RWPE2 (cell line): ENCODE measurements around the gene C17orf100.
A peak's percentile ranks its signal among the peaks of the same experiment; 100 is the strongest.

Experiments used
- ATAC-seq: fragments of 200-7000 bp; cut with Tn5 transposase; 3 replicates; pipeline ENCODE4 v1.9.1; 2021; ENCODE audit warnings: low read depth
- DNase-seq: peaks from one replicate; pipeline ENCODE4 v3.0.0-alpha.2; 2020; ENCODE audit warnings: low spot score
- H3K27ac ChIP-seq: fragments of 450-650 bp; 2 replicates; pipeline ENCODE4 v1.5.1; 2017; ENCODE audit warnings: mild to moderate bottlenecking; ENCODE audit not compliant: poor library complexity, severe bottlenecking
- H3K27me3 ChIP-seq: fragments of 250-450 bp; sonication (Bioruptor Pico); 2 replicates; pipeline ENCODE4 v1.5.1; 2021; ENCODE audit warnings: mild to moderate bottlenecking, moderate library complexity; ENCODE audit not compliant: insufficient read depth, poor library complexity, severe bottlenecking
- H3K36me3 ChIP-seq: fragments of 250-450 bp; sonication (Bioruptor Pico); 2 replicates; pipeline ENCODE4 v1.5.1; 2020; ENCODE audit warnings: low read depth, mild to moderate bottlenecking, moderate library complexity
- H3K4me1 ChIP-seq: fragments of 250-450 bp; sonication (Bioruptor Pico); 2 replicates; pipeline ENCODE4 v1.5.1; 2021; ENCODE audit warnings: mild to moderate bottlenecking, moderate library complexity; ENCODE audit not compliant: insufficient read depth, poor library complexity, severe bottlenecking
- H3K4me3 ChIP-seq: fragments of 250-450 bp; sonication (Bioruptor Pico); 2 replicates; pipeline ENCODE4 v1.5.1; 2021; ENCODE audit warnings: mild to moderate bottlenecking, moderate library complexity; ENCODE audit not compliant: severe bottlenecking
- H3K9me3 ChIP-seq: fragments of 250-450 bp; sonication (Bioruptor Pico); 2 replicates; pipeline ENCODE4 v1.5.1; 2021; ENCODE audit warnings: mild to moderate bottlenecking, moderate library complexity; ENCODE audit not compliant: severe bottlenecking
- TF ChIP-seq, protein P1 (sequence below): fragments of 450-650 bp; IDR thresholded peaks from one replicate; pipeline ENCODE4 v1.5.1; 2017; ENCODE audit warnings: mild to moderate bottlenecking, moderate library complexity; ENCODE audit not compliant: poor library complexity, severe bottlenecking

Gene C17orf100

GRCh38 chr17:6639586-6640535 is 11.7 kb upstream of the C17orf100 start:
- DNase-seq (no peak), ATAC-seq (peak; percentile 37)
- TF ChIP-seq, protein P1, sequence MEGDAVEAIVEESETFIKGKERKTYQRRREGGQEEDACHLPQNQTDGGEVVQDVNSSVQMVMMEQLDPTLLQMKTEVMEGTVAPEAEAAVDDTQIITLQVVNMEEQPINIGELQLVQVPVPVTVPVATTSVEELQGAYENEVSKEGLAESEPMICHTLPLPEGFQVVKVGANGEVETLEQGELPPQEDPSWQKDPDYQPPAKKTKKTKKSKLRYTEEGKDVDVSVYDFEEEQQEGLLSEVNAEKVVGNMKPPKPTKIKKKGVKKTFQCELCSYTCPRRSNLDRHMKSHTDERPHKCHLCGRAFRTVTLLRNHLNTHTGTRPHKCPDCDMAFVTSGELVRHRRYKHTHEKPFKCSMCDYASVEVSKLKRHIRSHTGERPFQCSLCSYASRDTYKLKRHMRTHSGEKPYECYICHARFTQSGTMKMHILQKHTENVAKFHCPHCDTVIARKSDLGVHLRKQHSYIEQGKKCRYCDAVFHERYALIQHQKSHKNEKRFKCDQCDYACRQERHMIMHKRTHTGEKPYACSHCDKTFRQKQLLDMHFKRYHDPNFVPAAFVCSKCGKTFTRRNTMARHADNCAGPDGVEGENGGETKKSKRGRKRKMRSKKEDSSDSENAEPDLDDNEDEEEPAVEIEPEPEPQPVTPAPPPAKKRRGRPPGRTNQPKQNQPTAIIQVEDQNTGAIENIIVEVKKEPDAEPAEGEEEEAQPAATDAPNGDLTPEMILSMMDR: no peak
- peak overlapping the region; percentile 64 for H3K4me3 ChIP-seq
- no peaks in the 10 kb centered on the region for H3K9me3 ChIP-seq
- H3K4me1 ChIP-seq: peaks cover 29% of the 10 kb centered on the region
- peak overlapping the region; percentile 94 for H3K27ac ChIP-seq
- no peaks in the 10 kb centered on the region for H3K27me3 ChIP-seq
- H3K36me3 ChIP-seq: peaks cover 42% of the 10 kb centered on the region

DNA sequence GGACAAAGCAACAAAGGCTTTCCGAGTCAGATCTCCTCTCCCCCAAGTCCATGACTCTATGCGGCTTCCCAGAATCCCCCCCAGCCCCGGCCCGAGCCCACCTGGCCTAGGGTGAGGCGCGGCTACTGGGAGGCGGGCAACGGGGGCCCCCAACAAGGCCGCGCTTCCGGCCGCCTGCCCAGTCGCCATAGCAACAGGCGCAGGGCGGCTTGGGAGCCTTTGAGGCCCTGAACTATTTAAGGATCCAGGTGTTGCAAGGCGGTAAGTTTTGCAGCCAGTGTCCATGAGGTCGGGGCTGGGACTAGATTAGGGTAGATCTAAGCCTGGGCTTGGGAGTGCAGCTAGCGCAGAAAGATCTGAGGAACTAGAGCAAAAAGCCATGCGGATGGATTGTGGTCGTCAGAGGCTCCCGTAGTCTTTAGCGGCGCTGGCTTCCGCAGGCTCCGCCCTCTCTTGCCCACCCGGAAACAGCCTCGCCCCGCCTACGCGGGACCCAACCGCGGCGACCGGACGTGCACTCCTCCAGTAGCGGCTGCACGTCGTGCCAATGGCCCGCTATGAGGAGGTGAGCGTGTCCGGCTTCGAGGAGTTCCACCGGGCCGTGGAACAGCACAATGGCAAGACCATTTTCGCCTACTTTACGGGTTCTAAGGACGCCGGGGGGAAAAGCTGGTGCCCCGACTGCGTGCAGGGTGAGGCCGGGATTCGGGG is 10.9 kb upstream of the C17orf100 start, which contains the start of the genes KIAA0753 and TXNDC17:
KIAA0753 (minus strand) TSS at position 176 of the 711 bp plus-strand sequence. CDS start 5,608 bp downstream, outside the sequence.
TXNDC17 (plus strand) TSS at position 525 of the 711 bp plus-strand sequence; CDS start at position 548, 23 bp downstream.
- H3K9me3 ChIP-seq: no peaks in the 10 kb centered on the region
- peak; percentile 91 for DNase-seq
- H3K4me1 ChIP-seq: peaks cover 37% of the 10 kb centered on the region
- TF ChIP-seq, protein P1: no peak
- H3K36me3 ChIP-seq: peaks cover 43% of the 10 kb centered on the region
- H3K4me3 ChIP-seq: peak within 1 kb of the TSS; percentile 64
- H3K27ac ChIP-seq: peak within 1 kb of the TSS; percentile 94
- ATAC-seq: peak; percentile 75
- H3K27me3 ChIP-seq: no peaks in the 10 kb centered on the region

DNA sequence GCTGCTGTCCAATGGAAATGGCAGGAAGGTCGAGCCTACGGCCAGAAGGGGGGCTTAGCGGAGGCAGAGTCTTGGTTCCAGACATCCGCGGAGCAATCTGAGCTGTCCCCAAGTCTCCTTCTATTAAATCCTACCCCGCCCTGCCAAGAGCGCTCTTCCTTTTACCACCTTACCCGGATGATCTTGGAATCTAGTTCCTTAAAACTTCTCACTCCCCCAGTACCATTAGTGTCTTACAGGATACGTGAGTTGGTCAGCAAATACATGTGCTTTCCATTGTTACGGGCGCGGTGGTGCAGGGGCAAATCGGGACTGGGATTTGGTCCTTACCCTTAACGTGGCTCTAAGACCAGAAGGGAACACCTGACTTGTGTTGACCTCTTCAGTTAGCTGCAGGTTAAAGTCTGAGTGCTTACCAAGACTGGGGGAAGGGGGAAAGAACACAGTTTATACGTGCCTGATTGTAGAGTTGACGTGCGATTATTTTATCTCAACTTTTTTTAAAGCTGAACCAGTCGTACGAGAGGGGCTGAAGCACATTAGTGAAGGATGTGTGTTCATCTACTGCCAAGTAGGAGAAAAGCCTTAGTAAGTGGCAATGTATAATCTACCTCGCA is 10.2 kb upstream of the C17orf100 start:
- DNase-seq (no peak), ATAC-seq (peak; percentile 3; the same call in 2 of the 3 replicates)
- peaks cover 41% of the 10 kb centered on the region for H3K4me1 ChIP-seq
- no peaks in the 10 kb centered on the region for H3K9me3 ChIP-seq
- TF ChIP-seq, protein P1: no peak
- peak overlapping the region; percentile 94 for H3K27ac ChIP-seq
- H3K27me3 ChIP-seq: no peaks in the 10 kb centered on the region
- peaks cover 44% of the 10 kb centered on the region for H3K36me3 ChIP-seq
- peak overlapping the region; percentile 64 for H3K4me3 ChIP-seq

DNA sequence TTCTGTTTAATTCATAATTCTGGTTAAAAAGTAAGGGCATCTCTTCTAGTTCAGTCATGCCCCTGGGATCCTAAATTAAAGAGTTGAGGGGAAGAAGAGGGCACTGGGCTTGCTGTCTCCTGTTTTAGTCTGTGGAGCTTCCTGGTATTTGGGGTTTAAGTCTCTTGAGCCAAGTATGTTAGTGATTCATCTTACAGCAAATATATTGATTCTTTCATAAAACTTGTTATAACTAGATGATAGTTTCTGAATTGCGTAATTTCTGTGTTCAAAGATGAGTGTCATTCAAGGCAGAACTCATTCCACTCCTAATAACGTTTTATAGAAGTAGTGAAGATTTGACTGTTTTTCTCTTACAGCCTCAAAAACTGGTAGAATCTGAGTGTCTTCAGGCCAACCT is 9.0 kb upstream of the C17orf100 start:
- ATAC-seq: peak; percentile 21; the same call in 1 of the 3 replicates
- H3K9me3 ChIP-seq: no peaks in the 10 kb centered on the region
- TF ChIP-seq, protein P1: no peak
- H3K4me1 ChIP-seq: peaks cover 41% of the 10 kb centered on the region
- no peaks in the 10 kb centered on the region for H3K27me3 ChIP-seq
- peaks cover 51% of the 10 kb centered on the region for H3K36me3 ChIP-seq
- DNase-seq: no peak
- peak overlapping the region; percentile 94 for H3K27ac ChIP-seq
- H3K4me3 ChIP-seq: no peak overlapping the region
